Suprapubic skin (tissue), 4 donors: ENCODE data around the gene FGF7.

Experiments used
- POLR2A ChIP-seq, 2 donors: fragments of 450-650 bp; IDR thresholded peaks; one replicate each; pipeline ENCODE4 v1.6.1; 2017; ENCODE audit warnings: antibody characterized with exemption in 2 of 2, mild to moderate bottlenecking in 2 of 2, moderate library complexity in 2 of 2
- POLR2AphosphoS5 ChIP-seq, 3 donors: sonication (generic); formaldehyde crosslinking; IDR thresholded peaks; one replicate each; pipeline ENCODE4 v1.6.1; 2017; ENCODE audit warnings: antibody characterized with exemption in 3 of 3
- TF ChIP-seq, protein P1 (sequence below), 2 donors: fragments of 200-600 bp in 1 of 2; fragments of 450-650 bp in 1 of 2; sonication (generic) in 1 of 2; IDR thresholded peaks; one replicate each; pipeline ENCODE4 v1.5.1; 2016 to 2019; ENCODE audit warnings: antibody characterized with exemption in 2 of 2, mild to moderate bottlenecking in 1 of 2, moderate library complexity in 1 of 2

DNA sequence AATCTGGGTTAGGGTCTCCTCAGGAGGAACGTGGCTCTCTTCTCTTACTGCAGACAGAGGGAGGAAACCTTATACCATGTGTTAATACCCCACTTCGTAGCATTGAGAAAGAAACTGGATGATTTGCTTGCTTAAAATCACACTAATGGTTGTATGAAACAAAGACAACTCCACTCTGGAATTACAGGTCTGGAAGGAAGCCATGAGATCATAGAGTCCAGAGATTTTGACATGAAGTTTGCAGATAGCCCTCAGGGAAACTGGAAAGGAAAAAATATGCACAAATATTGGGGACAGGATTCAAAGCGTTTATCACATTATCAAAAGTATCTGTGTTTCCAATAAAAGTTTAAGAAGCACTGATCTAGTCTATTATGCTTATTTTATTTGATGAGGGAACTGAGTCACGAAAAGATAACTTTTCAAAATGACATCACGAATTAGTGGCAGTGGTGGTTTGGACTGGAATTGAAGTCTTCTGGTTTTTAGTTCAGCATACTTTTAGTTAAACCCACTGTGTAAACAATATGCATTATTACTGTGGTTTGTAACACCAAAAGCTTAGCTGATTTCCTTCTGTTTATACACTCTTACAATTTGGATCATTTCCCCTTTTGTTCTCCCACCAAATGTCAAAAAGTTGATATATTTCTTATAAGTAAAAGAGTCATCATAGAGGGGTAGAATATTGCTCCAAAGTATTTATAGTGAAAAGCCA lies 16.8 kb downstream of the FGF7 start:
- TF ChIP-seq POLR2A (IDR thresholded peaks at IDR 0.05), result no peak
- TF ChIP-seq, protein P1, sequence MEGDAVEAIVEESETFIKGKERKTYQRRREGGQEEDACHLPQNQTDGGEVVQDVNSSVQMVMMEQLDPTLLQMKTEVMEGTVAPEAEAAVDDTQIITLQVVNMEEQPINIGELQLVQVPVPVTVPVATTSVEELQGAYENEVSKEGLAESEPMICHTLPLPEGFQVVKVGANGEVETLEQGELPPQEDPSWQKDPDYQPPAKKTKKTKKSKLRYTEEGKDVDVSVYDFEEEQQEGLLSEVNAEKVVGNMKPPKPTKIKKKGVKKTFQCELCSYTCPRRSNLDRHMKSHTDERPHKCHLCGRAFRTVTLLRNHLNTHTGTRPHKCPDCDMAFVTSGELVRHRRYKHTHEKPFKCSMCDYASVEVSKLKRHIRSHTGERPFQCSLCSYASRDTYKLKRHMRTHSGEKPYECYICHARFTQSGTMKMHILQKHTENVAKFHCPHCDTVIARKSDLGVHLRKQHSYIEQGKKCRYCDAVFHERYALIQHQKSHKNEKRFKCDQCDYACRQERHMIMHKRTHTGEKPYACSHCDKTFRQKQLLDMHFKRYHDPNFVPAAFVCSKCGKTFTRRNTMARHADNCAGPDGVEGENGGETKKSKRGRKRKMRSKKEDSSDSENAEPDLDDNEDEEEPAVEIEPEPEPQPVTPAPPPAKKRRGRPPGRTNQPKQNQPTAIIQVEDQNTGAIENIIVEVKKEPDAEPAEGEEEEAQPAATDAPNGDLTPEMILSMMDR (IDR thresholded peaks at IDR 0.05), result no peak
- TF ChIP-seq POLR2AphosphoS5 (IDR thresholded peaks at IDR 0.05), result no peak
